ENCODE data around the gene MCRIP2.

Gene MCRIP2

GRCh38 chr16:672371-672770 lies 30.7 kb downstream of the MCRIP2 start:
- no peak for DNase-seq

- DNase-seq, result no peak
These were observed 31.2 kb downstream of the MCRIP2 start for GRCh38 chr16:672851-673250.

GRCh38 chr16:673399-673991 lies 31.9 kb downstream of the MCRIP2 start:
- DNase-seq, result no peak

GRCh38 chr16:674214-674881 lies 32.7 kb downstream of the MCRIP2 start:
- no peak for DNase-seq

- no peak for DNase-seq
These were observed 33.6 kb downstream of the MCRIP2 start, which contains the start of gene RHBDL1 for GRCh38 chr16:674968-675883. Gene RHBDL1 (plus strand): TSS chr16:675671. CDS start chr16:675791, 120 bp downstream.

GRCh38 chr16:675884-676564 lies 34.4 kb downstream of the MCRIP2 start:
- DNase-seq, result no peak

GRCh38 chr16:676565-676902 lies 34.9 kb downstream of the MCRIP2 start:
- no peak for DNase-seq

- peak; percentile 93 for DNase-seq
These were observed 35.3 kb downstream of the MCRIP2 start for GRCh38 chr16:676913-677312.

GRCh38 chr16:677316-678190 lies 35.9 kb downstream of the MCRIP2 start:
- DNase-seq, result peak; percentile 57

GRCh38 chr16:678209-678857 lies 36.7 kb downstream of the MCRIP2 start:
- DNase-seq, result no peak

- no peak for DNase-seq
These were observed 37.5 kb downstream of the MCRIP2 start for GRCh38 chr16:678858-679813.

GRCh38 chr16:679814-680624 lies 38.4 kb downstream of the MCRIP2 start, which contains the start of gene STUB1:
Gene STUB1 (plus strand): TSS chr16:680410. CDS start chr16:680526, 116 bp downstream.
- DNase-seq, result no peak

- DNase-seq, result no peak
These were observed 39.0 kb downstream of the MCRIP2 start for GRCh38 chr16:680625-680945.

- DNase-seq, result no peak
These were observed 39.5 kb downstream of the MCRIP2 start for GRCh38 chr16:680967-681745.

- DNase-seq, result no peak
These were observed 40.3 kb downstream of the MCRIP2 start for GRCh38 chr16:681746-682427.

- no peak for DNase-seq
These were observed 41.1 kb downstream of the MCRIP2 start for GRCh38 chr16:682493-683395.

All from DMS79 treated with DMSO at 0.1 percent for 48 hours (cell line).